Ovary (tissue), 10 donors: ENCODE measurements around the gene HPGDS. TPM values are rescaled to one million over a fixed set of nuclear protein-coding genes. Genes with fewer than 3 reads are reported as not detected.
"Not testable (repeated sequence)": the region's sequence is repeated elsewhere in the genome, so short reads cannot be mapped to it uniquely, and the experiment has no call there.

ENCODE experiments used
- DNase-seq, 5 donors: peaks; one replicate each; pipeline ENCODE4 v3.0.0-alpha.2; 2019 to 2020
- H3K27ac ChIP-seq, 2 donors: fragments of 200-600 bp; one replicate each; pipeline versions ENCODE4 v1.5.1 to v1.8.0; 2019 to 2022
- H3K27me3 ChIP-seq: fragments of 200-600 bp; one replicate; pipeline ENCODE4 v1.8.0; 2022
- H3K36me3 ChIP-seq: fragments of 200-600 bp; sonication (generic); one replicate; pipeline ENCODE4 v1.5.1; 2019
- H3K4me1 ChIP-seq: one replicate; pipeline ENCODE4 v1.8.1; 2013; ENCODE audit warnings: mild to moderate bottlenecking, moderate library complexity; ENCODE audit not compliant: insufficient read depth
- H3K4me3 ChIP-seq: fragments of 200-600 bp; sonication (generic); one replicate; pipeline ENCODE4 v1.5.1; 2017
- H3K9me3 ChIP-seq, 2 donors: fragments of 200-600 bp in 1 of 2; sonication (generic) in 1 of 2; one replicate each; pipeline versions ENCODE4 v1.5.1 to v1.8.1; 2013 to 2019; ENCODE audit warnings: mild to moderate bottlenecking in 1 of 2, moderate library complexity in 1 of 2
- EP300 ChIP-seq: sonication (generic); formaldehyde crosslinking; IDR thresholded peaks from one replicate; pipeline ENCODE4 v1.6.1; 2017; ENCODE audit warnings: antibody characterized with exemption
- POLR2A ChIP-seq: fragments of 450-650 bp; IDR thresholded peaks from one replicate; pipeline ENCODE4 v1.6.1; 2017; ENCODE audit warnings: antibody characterized with exemption, mild to moderate bottlenecking, moderate library complexity
- WGBS, 3 donors: extraction: QIAGEN DNeasy Blood & Tissue Kit in 1 of 3; methylation state at CpG; one replicate each; pipeline versions ENCODE4 v1.1.5 to v1.1.7; 2013 to 2017; 5-methylcytosine and 5-hydroxymethylcytosine counted together
- intact Hi-C, 4 donors: fragments of 100-400 bp; cut with DNase I; formaldehyde crosslinking; loops; one replicate each; pipeline versions ENCODE4 v1.11.0 to v1.15.1; 2022 to 2023
- long read RNA-seq, 3 donors: library from polyadenylated mRNA in 2 of 3; unstranded in 2 of 3; transcript quantifications; one replicate each; pipeline ENCODE4 v2.0.0 and lab custom pipeline, GENCODE V29; 2021 to 2026
- polyA plus RNA-seq, 2 donors: library from polyadenylated mRNA; stranded (reverse); fragments of 200-250 nt in 1 of 2; fragments of 350-450 nt in 1 of 2; fragmentation: Illumina TruSeq in 1 of 2; extraction: RNeasy Lipid Tissue Mini Kit (QIAGEN cat#74804) in 1 of 2; gene quantifications; one replicate each; pipeline ENCODE4 v1.2.3, GENCODE V29; 2013 to 2014
- total RNA-seq, 7 donors: library from RNA; depleted of rRNA in 2 of 7; stranded (reverse); fragments of >200 nt in 2 of 7; fragmentation: NEBNext Ultra II Directional in 3 of 7; extraction: Animal tissue kit (Norgen Biotek cat#: 25700) in 3 of 7; gene quantifications; one replicate each; pipeline versions ENCODE4 v1.1.0 to v1.2.4, GENCODE V29; 2016 to 2023
- TF ChIP-seq, protein P1 (sequence below), 3 donors: fragments of 450-650 bp in 2 of 3; fragments of 200-600 bp in 1 of 3; IDR thresholded peaks; one replicate each; pipeline versions ENCODE4 v1.5.1 to v1.8.0; 2016 to 2022; ENCODE audit warnings: antibody characterized with exemption in 3 of 3, mild to moderate bottlenecking in 1 of 3
- donor health status: DM: no; HTN: no; CAD: no; lungs with moderate emphysema.
- donor health status: DM: no; HTN: no; CAD: no.
- donor health status: Bipolar disorder and iron deficiency.
- donor health status: DM: yes; HTN: yes; CAD: no.
- donor health status: DM: no; HTN: no; CAD: no.
- donor health status: DM: yes; HTN: yes; CAD: no.

The HPGDS gene
- total RNA-seq: 1 to 10 TPM in 2 of 7 donors, under 1 TPM in 5; 0.24 to 1.5 (median 0.77) TPM
- polyA plus RNA-seq: 1 to 10 TPM in 1 of 2 donors, under 1 TPM in 1; 0.70 to 7.4 TPM
- long read RNA-seq, donor 1: 0 reads
- long read RNA-seq, donor 2: 0 reads
- long read RNA-seq, donor 3: 0 reads

- no peak within 1 kb of the TSS for H3K27ac ChIP-seq
- 84 to 90% (median 89%) methylated on average over 5 of the region's 5 CpGs for WGBS, 3 donors
- no peaks in the 10 kb centered on the region for H3K36me3 ChIP-seq
- DNase-seq: no peak
- TF ChIP-seq, protein P1, sequence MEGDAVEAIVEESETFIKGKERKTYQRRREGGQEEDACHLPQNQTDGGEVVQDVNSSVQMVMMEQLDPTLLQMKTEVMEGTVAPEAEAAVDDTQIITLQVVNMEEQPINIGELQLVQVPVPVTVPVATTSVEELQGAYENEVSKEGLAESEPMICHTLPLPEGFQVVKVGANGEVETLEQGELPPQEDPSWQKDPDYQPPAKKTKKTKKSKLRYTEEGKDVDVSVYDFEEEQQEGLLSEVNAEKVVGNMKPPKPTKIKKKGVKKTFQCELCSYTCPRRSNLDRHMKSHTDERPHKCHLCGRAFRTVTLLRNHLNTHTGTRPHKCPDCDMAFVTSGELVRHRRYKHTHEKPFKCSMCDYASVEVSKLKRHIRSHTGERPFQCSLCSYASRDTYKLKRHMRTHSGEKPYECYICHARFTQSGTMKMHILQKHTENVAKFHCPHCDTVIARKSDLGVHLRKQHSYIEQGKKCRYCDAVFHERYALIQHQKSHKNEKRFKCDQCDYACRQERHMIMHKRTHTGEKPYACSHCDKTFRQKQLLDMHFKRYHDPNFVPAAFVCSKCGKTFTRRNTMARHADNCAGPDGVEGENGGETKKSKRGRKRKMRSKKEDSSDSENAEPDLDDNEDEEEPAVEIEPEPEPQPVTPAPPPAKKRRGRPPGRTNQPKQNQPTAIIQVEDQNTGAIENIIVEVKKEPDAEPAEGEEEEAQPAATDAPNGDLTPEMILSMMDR (IDR thresholded peaks at IDR 0.05): no peak
- intact Hi-C loops: no loop called here
- no peak within 1 kb of the TSS for H3K4me3 ChIP-seq
- H3K4me1 ChIP-seq: no peaks in the 10 kb centered on the region
- no peaks in the 10 kb centered on the region for H3K27me3 ChIP-seq
- H3K9me3 ChIP-seq: no peaks in the 10 kb centered on the region
These were observed at the start of gene HPGDS for GRCh38 chr4:94342694-94343093. HPGDS (minus strand) TSS chr4:94342836; CDS start chr4:94334629, 8,207 bp downstream.

GRCh38 chr4:94390804-94391410 is 48.3 kb upstream of the HPGDS start:
- H3K4me1 ChIP-seq: no peaks in the 10 kb centered on the region
- 86 to 92% (median 91%) methylated on average over 2 of the region's 2 CpGs for WGBS, 3 donors
- H3K4me3 ChIP-seq: no peak overlapping the region
- TF ChIP-seq EP300: no peak
- TF ChIP-seq, protein P1 (IDR thresholded peaks at IDR 0.05): no peak
- no peak for TF ChIP-seq POLR2A
- no peaks in the 10 kb centered on the region for H3K36me3 ChIP-seq
- intact Hi-C loops: no loop called here
- H3K27ac ChIP-seq: no peak overlapping the region
- no peak for DNase-seq
- H3K9me3 ChIP-seq: no peaks in the 10 kb centered on the region
- no peaks in the 10 kb centered on the region for H3K27me3 ChIP-seq

DNA sequence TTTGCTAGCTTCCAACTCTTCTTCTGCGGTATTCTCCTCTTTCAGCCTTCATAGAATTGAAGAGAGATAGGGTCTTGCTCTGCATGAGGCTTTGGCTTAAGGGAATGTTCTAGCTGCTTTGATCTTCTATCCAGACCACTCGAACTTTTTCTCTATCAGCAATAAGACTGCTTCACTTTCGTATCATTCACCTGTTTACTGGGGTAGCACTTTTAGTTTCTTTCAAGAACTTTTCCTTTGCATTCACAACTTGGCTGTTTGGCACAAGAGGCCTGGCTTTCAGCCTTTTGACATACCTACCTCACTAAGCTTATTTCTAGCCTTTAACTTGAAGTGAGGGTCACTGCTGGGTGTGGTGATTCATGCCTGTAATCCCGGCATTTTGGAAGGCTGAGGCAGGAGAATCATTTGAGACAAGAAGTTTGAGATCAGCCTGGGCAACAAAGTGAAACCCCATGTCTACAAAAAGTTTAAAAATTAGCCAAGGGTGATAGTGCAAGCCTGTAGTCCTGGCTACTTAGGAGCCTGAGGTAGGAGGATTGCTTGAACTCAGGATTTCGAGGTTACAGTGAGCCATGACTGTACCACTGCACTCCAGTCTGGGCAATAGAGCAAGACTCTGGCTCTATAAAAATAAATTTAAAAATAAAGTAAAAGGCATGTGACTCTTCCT is 47.1 kb upstream of the HPGDS start:
- WGBS, 3 donors: 87 to 92% (median 91%) methylated on average over 5 of the region's 5 CpGs
- no peaks in the 10 kb centered on the region for H3K9me3 ChIP-seq
- TF ChIP-seq EP300 (no peak), POLR2A (no peak)
- TF ChIP-seq, protein P1 (IDR thresholded peaks at IDR 0.05): no peak
- no peaks in the 10 kb centered on the region for H3K4me1 ChIP-seq
- DNase-seq: no peak
- intact Hi-C loops: no loop called here
- H3K4me3 ChIP-seq: no peak overlapping the region
- no peak overlapping the region for H3K27ac ChIP-seq
- H3K36me3 ChIP-seq: no peaks in the 10 kb centered on the region
- H3K27me3 ChIP-seq: no peaks in the 10 kb centered on the region

DNA sequence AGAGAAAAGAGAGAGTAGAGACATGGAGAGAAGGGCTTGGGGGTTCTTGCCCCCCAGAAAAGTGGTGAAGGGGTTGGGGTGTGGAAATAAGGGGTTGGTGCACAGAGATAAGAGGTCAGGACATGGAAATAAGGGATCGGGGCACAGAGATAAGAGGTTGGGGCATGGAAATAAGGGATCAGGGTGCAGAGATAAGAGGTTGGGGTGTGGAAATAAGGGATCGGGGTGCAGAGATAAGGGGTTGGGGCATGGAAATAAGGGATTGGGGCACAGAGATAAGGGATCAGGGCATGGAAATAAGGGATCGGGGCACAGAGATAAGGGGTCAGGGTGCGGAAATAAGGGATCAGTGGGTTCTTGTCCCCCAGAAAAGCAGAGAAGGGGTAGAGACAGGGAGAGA is 45.3 kb upstream of the HPGDS start:
- H3K4me1 ChIP-seq, H3K27me3 ChIP-seq, H3K4me3 ChIP-seq, H3K27ac ChIP-seq, intact Hi-C loops, H3K36me3 ChIP-seq, H3K9me3 ChIP-seq, DNase-seq: not testable (repeated sequence)
- 65 to 81% (median 77%) methylated on average over 4 of the region's 4 CpGs for WGBS, 3 donors

DNA sequence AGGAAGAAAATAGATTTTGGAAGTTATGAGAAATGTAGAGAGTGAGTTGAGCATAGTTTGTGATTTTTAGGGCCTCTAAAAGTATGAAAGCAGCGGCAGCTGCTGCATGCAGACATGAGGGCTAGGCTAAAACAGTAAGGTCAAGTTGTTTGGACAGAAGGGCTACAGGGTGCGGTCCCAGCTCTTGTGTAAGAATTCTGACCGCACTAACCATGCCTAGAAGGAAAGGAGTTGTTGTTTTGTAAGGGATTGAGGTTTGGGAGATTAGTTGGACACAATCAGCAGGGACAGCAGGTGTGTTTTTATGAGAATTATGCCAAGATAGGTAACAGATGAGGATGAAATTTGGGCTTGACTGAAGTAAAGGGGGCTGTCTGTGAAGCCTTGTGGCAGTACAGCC is 42.8 kb upstream of the HPGDS start:
- H3K27ac ChIP-seq, H3K36me3 ChIP-seq, H3K4me3 ChIP-seq, H3K27me3 ChIP-seq, H3K4me1 ChIP-seq, H3K9me3 ChIP-seq, intact Hi-C loops: not testable (repeated sequence)
- peak in 1 of 5 donors; percentile 38 for DNase-seq
- WGBS, 3 donors: 69 to 86% (median 72%) methylated on average over 3 of the region's 3 CpGs

DNA sequence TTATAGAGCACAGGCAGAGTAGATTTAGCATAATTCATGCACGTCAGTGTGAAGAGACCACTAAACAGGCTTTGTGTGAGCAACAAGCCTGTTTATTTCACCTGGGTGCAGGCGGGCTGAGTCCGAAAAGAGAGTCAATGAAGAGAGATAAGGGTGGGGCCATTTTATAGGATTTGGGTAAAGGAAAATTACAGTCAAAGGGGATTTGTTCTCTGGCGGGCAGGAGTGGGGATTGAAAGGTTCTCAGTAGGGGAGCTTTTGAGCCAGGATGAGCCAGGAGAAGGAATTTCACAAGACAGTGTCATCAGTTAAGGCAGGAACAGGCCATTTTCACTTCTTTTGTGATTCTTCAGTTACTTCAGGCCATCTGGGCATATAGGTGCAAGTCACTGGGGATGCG is 40.3 kb upstream of the HPGDS start:
- H3K36me3 ChIP-seq, H3K27ac ChIP-seq, H3K4me1 ChIP-seq, intact Hi-C loops, H3K4me3 ChIP-seq, H3K27me3 ChIP-seq, H3K9me3 ChIP-seq, DNase-seq: not testable (repeated sequence)
- 70 to 84% (median 77%) methylated on average over 5 of the region's 5 CpGs for WGBS, 3 donors
